COLO668 (cell line): ENCODE data around the gene CKLF.

Source experiments
- DNase-seq: peaks from one replicate; lab custom pipeline; 2025; ENCODE audit not compliant: unreplicated experiment; lab: John Stamatoyannopoulos, UW

CKLF gene

GRCh38 chr16:66568355-66568754 is 16.0 kb downstream of the CKLF start:
- no peak for DNase-seq

- DNase-seq: no peak
Observed at GRCh38 chr16:66569131-66569530, 16.8 kb downstream of the CKLF start.

- no peak for DNase-seq
Observed at GRCh38 chr16:66569827-66570405, 17.5 kb downstream of the CKLF start.

DNA sequence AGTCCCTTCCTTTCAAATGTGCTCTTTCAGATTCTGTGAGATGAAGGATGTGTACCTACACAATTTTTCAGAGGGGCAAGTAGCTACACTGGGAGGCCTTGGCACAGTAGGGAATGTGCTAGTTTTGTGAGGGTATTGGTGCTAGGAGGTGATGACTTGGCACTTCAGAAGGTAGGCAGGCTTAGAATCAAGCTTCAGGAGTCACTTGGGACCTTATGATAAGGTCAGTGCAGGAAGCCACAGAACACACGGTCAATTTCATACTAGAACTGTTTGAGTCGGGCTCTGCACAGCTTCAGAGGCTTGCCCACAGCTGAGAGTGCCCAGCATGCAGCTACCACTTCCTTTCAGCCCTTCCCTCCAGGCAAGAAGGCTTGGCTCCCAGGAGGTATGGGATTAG is 20.0 kb downstream of the CKLF start:
- no peak for DNase-seq

DNA sequence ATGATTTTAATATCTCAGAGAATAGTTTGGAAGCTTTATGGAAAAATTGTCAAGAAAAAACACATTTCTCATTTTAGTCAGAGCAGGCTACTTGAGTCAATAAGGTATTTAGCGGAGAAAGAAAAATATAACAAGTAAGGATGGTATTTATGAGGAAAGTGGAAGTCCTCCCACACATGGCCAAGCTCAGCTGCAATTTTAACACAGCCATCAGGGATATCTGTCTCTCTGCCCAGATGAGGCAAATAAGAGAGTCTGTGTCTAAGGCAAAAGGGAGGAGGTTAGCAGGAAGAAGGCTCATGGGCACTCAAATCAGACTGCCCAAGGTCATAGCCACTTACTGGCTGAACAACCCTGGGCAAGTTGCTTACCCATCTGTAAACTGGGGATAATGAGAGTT is 21.7 kb downstream of the CKLF start:
- DNase-seq: no peak

- no peak for DNase-seq
Observed at GRCh38 chr16:66574531-66574930, 22.2 kb downstream of the CKLF start.

DNA sequence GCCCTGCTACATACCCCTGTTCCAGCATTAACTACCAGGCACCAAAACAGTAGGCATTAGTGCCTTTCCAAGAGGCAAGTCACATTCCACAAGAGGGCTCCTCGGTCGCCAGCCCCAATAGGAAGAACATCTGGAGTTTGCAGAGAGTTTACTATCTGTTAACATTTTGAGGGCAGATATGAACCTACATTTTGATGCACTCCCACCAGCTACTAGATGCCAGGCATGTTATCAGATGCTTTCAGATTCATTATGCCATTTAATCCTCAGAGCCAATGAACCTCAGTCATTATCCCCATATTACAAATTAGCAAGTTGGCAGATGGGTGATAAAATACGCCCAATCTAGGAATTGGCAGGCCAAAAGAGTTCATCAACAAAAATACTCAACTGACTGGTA is 22.7 kb downstream of the CKLF start:
- DNase-seq: no peak

DNA sequence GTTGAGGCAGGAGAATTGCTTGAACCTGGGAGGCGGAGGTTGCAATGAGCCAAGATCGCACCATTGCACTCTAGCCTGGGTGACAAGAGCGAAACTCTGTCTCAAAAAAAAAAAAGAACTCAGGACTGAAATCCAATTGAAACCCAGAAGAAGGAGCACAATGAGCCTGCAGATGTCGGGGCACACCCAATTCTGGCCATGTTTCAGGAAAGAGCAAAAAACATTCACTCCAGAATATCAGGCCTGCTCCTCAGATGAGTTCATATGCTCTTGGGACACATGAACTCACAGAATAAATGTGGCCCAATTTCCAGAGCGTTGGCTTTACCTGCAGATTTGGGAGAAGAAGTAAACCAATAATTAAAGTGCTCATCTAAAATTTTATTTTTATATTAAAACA is 23.9 kb downstream of the CKLF start:
- DNase-seq: no peak

GRCh38 chr16:66578651-66579531 is 26.5 kb downstream of the CKLF start, which contains the start of gene CMTM2:
CMTM2 (plus strand) TSS chr16:66579463; CDS start chr16:66579608, 145 bp downstream.
- DNase-seq: no peak

- no peak for DNase-seq
Observed at GRCh38 chr16:66580605-66581209, 28.3 kb downstream of the CKLF start.

DNA sequence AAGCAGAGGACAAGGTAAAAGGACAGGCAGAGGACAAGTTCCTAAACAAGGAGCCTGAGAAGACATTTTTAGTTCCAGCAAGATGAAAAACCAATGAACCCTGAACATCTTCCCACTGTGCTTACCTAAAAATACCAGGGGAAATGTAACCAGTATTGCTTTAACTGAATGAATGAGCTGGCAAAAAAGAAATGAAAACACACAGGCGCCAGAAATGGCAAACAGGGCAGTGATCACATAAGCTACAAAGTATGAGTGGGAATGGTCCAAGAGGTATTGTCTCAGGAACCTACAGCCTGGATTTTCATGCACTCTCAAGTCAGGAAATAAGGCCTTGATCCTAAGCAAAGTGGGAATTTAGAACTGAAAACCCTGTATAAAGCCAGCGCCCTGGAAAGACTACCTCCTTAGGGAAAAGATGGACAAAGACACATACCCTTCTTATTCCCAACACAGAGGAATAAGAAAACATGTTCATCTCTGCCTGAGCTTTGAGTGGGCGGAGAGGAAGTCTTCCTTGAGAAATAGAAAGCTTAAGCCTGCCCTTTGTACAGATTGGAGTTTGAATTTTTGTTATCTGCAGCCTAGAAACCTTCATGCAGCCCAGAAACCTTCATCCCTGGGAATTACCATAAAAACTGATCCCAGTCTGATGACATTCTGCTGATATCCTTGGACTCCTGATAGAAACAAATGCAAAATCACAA is 29.0 kb downstream of the CKLF start:
- no peak for DNase-seq

GRCh38 chr16:66585481-66586239 is 33.3 kb downstream of the CKLF start:
- DNase-seq: no peak

GRCh38 chr16:66587881-66588600 is 35.7 kb downstream of the CKLF start:
- no peak for DNase-seq

DNA sequence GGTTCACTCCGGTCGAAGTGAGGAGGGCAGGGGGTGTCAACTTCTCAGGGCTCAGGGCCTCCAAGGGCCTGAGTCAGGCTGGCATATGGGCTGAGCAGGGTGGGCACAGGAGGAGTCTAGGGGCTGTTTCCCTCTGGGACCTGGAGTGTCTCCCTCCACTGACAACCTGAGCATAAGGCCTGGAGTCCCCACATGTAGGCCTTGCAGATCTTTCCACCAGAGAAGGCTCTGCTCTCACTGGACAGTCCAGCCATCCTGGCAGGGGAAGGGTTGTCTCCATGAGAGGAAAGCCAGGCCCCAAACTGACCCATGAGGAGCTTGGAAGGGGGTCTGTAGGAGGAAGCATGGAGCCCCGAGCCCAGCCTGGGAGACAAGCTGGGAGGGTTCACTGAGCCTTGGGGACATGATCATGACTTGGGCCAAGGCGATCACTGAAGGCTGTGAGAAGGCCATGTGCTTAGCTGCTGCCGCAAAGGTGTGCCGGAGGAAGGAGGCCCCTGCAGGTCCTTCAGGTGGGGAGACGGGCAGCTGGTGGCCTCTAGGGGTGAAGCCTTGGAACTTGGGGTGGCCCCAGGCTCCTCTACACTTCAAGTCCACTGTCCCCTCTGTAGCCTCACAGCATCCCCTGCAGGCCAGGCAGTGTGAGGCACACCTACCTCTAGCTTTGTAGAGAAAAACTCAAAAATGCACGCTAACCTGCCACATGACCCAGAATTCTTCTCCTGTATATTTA is 36.8 kb downstream of the CKLF start:
- no peak for DNase-seq

DNA sequence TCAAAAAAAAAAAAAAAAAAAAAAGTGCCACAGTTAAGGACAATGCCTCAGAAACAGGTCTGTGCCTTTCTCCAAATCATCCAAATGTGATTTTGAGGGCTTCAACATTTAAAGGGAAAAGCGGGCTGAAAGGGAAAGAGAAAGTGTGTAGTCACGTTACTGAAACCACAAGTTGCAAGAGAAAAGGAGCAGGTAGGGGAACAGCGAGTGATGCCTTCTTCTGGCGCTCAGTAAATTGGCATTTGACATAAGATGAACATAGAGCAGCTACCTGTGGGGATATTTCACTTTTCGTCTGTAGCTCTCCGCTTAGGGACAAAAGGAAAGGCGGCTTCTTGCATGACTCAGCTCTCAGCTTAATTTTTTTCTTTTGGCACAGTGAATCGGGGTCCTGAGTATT is 37.9 kb downstream of the CKLF start:
- DNase-seq: no peak

- no peak for DNase-seq
Observed at GRCh38 chr16:66591018-66591417, 38.6 kb downstream of the CKLF start.

DNA sequence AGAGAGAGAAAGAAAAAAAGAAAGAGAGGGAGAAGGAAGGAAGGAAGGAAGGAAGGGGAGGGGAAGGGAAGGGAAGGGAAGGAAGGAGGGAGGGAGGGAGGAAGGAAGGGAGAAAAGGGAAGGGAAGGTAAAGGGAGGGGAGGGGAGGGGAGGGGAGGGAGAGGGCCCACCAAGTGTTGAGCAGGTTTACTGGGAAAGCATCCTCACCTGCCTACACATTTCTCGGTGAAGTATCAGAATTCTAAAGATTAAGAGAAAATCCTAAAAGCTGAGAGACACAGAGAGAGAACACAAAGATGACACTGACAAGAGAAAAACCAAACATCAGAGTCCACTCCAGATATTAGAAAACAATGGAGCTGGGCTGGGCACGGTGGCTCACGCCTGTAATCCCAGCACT is 39.9 kb downstream of the CKLF start:
- no peak for DNase-seq

- DNase-seq: no peak
Observed at GRCh38 chr16:66592814-66593213, 40.4 kb downstream of the CKLF start.

DNA sequence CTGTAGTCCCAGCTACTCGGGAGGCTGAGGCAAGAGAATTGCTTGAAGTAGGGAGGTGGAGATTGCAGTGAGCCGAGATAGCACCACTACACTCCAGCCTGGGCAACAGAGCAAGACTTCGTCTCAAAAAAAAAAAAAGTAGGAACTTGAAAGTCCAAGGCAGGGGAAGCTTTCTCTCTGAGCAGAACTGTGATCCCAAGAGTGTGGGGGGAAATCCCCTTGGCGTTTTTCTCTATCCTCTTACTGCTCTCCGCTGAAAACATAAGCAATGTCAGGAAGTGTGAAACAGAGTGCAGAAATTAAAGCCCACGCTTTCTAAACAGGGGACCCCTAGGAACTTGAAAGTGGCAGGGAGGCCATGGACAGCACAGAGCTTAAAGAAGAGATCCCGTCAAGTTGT is 42.4 kb downstream of the CKLF start:
- DNase-seq: no peak
